ENCODE results near the gene TMEM140. TPM values are rescaled to one million over a fixed set of nuclear protein-coding genes. Genes with fewer than 3 reads are reported as not detected.
"Not testable (repeated sequence)": the region's sequence is repeated elsewhere in the genome, so short reads cannot be mapped to it uniquely, and the experiment has no call there.

Gene TMEM140
- total RNA-seq, 1 donor from 2014 or later, result 42.1 TPM

DNA sequence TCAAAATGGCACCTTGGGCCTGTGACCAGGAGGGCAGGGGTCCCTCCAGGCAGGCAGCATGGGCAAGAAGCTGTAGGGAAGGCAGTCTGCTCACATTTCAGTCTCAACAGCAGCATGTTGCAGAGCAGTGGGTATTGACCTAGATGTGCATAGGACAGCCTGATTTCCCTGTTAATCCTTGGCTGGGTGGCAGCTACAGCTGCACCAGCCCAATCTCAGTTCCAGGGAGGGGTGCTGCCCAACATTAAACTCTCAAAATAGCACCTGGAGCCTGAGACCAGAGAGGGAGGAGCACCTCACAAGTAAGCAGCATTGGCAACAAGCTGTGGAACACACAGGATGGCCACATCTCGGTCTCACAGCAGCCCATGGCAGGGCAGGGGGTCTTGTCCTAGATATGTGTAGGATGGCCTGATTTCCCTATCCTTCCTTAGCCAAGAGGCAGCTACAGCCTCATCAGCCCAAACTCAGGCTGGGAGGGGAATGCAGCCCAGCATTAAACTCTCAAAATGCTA is 10.3 kb downstream of the TMEM140 start:
- DNase-seq (ENCODE audit: extremely low read depth, low read depth, low spot score), result no peak

DNA sequence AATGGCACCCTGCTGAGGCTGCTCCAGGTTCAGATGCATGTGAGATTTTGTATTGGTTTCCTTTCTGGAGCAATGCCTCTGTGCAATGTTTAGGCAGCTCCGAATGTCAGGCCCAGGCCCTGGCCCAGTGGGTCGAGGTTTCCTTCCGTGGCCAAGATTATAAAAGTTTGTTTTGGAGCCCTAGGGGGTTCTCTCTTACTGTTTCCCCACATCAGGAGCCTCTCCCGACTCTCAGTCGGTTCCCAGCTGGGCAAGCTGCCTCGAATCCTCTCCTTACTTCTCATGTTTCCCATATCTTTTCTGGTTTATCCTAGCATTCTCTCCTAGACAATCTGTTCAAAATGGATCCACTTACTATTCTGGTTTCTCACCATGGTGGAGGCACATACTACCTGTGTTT is 11.0 kb downstream of the TMEM140 start:
- DNase-seq (ENCODE audit: extremely low read depth, low read depth, low spot score), result no peak

DNA sequence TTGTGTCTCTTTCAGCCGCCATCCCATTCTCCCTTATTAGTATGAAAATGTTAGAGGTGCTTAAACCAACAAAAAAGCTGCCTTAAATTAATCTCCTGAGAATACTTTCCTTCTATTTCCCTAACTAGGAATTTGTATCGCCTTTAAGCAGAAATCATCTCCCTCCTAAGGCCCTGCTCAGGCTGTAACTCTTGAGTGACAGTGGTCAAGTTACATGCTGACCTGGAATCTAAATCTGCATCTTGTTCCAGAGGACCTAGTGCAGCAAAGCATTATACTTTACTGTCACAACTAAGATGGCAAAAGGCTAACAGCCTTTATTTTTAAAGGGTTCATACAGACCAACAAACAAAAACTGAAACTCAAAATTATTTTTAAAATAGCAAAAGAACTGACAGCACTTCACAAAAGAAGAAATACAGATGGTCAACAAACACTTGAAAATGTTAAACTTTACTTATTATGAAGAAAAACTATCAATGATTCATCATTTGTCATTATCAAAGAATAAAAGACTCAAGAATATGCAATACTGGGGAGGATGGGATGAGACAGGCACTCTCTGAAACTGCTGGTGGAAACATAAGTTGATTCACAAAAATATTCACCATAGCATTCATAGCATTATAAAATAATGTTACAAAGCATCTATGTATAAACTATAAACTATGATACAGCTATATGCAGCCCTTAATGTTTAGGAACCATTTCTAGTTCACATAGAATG is 11.7 kb downstream of the TMEM140 start:
- no peak for DNase-seq (ENCODE audit: extremely low read depth, low read depth, low spot score)

DNA sequence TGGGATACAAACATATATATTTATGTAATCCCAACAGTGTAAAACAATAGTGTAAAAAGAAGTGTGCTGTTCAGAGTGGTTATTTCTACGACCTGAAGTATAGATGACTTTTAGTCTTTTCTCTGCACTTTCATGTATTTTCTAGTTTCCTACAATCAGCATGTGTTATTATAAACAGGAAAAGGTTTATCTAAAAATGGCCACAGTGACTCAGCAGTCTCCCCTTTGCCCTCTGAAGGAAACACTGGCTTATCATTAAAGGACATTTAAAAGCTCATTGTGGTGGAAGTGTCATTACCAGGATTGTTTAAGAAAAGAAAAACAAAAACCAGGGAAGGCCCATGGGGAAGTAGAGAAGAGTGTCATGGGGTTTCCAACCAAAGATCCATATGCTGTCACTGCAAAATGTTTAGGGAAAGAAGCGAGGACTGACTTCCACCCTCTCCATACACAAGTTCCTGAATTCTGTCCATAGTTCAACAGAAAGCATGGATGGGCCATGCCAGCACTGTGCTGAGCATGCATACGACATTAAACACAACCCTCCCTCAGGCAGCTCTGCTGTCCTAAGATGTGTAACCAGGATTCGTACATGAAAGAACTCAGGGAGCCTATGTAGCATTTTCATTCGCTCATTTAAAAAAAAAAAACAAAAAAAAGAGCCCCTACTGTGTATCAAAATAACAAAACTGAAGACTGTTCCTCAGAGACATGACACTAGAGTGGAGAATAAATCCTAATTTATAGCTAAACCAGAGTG is 12.4 kb downstream of the TMEM140 start:
- no peak for DNase-seq (ENCODE audit: extremely low read depth, low read depth, low spot score)

DNA sequence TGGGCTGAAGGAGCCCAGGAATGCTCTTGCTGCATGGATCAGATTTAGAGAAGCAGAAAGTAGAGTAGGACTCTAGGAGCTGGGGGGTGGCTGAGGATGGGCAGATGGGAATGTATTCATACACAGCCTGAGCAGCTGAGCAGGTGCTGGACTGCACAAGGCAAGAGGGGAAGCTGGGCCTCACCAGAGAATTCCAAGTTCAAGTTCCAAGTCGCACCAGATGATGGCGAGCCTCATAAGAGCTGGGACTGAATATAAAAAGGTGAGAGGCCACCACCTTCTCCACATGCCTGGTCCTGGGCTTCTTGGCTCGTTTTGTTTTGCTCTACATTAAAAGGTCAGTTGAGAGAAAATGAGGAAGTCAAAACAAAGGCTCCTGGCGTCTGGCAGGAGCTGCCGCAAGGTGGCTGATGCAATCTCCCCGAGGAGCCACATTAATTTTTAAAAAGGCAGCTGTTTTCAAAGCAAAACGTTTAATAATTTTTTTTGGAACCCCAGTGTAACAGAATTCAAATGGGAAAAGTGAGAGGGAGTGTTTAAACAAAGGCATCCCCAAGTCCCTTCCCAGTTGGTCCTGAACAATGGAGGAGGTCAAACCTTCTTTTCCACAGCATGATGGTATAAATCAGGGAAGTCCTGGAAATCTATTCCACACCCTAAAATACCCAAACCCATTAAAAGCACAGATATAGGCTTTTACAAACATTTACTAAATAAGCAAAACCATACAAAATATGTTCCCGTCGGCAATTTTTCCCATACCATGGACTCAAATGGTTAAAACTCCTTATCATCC is 13.2 kb downstream of the TMEM140 start:
- no peak for DNase-seq (ENCODE audit: extremely low read depth, low read depth, low spot score)

DNA sequence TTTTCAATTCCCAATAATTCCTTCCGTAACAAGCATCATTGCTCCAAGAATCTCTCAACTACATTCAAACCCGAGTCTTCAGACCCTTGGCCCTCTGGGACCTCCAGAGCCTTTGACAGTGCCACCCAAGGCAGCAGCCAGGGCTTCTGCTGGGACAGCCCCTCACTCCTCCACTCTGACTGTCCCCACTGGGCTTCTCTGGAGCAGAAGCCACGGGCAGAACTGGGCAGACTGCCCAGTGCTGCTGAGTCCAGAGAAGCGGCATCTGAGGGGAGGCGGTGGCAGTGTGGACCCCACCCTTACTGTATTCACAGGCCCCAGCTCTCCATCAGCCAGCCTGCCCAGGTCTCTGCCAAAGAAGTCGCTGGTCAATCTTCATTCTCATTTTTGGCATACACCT is 13.8 kb downstream of the TMEM140 start:
- no peak for DNase-seq (ENCODE audit: extremely low read depth, low read depth, low spot score)

DNA sequence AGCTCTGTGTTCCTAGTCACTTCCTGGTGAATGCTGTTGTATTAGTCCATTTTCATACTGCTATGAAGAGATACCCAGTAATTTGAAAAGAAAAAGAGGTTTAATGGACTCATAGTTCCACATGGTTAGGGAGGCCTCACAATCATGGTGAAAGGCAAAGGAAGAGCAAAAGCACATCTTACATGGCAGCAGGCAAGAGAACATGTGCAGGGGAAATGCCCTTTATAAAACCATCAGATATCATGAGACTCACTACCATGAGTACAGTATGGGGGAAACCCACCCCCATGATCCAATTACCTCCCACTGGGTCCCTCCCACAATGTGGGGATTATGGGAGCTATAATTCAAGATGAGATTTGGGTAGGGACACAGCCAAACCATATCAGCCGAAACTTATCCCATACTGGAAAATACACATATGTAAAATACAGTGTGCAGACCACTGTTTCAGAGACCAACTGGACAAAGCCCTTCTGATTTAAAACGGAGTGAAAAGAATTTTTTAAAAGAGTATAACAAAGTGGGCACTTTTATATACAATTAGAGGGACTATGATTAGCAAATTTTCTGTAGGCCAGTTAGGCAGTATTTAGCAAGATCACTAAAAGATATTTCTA is 14.6 kb downstream of the TMEM140 start:
- DNase-seq (ENCODE audit: extremely low read depth, low read depth, low spot score), result no peak

DNA sequence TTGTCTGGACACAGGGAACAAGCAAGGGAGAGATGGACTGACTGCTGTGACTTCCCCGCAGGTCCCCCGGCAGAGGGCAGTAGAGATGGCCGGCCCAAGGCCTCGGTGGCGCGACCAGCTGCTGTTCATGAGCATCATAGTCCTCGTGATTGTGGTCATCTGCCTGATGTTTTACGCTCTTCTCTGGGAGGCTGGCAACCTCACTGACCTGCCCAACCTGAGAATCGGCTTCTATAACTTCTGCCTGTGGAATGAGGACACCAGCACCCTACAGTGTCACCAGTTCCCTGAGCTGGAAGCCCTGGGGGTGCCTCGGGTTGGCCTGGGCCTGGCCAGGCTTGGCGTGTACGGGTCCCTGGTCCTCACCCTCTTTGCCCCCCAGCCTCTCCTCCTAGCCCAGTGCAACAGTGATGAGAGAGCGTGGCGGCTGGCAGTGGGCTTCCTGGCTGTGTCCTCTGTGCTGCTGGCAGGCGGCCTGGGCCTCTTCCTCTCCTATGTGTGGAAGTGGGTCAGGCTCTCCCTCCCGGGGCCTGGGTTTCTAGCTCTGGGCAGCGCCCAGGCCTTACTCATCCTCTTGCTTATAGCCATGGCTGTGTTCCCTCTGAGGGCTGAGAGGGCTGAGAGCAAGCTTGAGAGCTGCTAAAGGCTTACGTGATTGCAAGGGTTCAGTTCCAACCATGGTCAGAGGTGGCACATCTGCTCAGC is 16.6 kb downstream of the TMEM140 start:
- DNase-seq (ENCODE audit: extremely low read depth, low read depth, low spot score), result no peak

DNA sequence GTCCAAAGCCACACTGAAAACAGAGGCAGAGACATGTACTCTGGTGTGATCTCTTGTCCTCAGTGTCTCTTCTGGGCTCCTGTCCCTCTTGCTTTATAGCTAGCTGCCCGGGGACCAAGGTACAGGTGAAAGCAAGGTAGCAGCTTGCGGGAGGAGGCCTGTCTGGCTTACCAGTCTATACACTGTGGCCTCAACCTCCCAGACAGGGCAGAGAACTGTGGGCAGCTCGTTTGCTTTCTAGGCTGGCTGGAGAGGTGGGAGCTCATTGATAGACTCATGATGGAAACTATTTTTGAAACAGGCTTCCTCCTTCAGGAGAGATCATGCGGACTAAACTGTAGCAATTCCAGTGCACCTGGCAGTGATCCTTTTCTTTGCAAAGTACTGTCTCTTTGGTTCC is 18.0 kb downstream of the TMEM140 start:
- DNase-seq (ENCODE audit: extremely low read depth, low read depth, low spot score), result no peak

DNA sequence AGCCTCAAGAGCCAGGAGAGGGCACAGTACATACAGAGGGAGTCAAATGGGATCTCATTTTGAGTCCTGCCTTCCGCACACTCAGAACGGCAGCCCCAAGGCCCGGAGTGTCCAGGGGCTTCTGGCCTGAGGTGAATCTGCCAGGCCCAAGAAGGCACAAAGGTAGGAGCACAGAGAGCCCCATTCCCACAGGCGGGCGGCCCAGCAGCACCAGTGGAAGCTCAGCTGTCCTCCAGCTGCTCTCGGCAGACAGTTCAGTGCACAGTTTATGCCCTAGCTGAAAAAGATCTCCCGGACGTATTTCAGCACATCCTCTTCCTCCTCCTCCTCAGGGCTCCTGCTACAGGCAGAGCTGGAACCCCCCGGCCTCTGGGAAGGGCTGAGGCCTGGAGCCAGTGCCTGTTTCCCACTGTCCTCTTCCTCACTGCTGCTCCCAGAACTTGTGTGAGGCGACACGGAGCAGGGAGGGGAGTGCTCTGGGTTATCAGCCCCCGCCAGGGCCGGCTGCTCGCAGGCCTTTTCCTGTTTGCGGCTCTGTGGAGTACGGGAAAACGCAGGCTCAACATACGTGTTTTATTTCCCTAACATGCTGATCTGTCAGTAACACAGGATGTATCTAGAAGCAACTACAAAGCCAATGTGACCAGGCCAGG is 18.6 kb downstream of the TMEM140 start:
- no peak for DNase-seq (ENCODE audit: extremely low read depth, low read depth, low spot score)

DNA sequence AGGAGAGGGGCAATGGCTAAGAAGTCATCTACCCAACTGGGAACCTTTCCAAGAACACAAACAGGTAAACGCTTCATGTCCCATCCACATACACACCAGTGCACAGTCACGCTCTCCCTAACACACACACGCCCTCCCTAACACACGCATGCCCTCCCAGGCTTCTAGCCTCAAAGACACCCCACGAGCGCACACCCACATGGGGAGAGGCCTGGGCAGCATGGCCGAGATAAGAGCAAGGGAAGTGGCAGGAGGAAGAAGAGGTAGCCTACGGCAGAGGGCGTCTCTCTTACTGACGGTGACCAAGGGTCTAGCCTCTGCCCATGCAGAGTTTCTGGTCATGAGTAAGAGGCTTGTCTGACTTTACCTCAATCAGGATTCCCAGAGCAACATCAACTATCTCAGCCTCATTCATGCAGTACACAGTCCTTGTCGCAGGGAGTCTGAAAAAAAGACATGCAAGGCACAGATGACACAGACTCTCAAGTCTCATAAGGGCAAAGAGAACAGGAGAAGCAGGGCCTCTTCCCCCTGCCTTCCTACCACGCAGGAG is 19.6 kb downstream of the TMEM140 start:
- DNase-seq (ENCODE audit: extremely low read depth, low read depth, low spot score), result no peak

DNA sequence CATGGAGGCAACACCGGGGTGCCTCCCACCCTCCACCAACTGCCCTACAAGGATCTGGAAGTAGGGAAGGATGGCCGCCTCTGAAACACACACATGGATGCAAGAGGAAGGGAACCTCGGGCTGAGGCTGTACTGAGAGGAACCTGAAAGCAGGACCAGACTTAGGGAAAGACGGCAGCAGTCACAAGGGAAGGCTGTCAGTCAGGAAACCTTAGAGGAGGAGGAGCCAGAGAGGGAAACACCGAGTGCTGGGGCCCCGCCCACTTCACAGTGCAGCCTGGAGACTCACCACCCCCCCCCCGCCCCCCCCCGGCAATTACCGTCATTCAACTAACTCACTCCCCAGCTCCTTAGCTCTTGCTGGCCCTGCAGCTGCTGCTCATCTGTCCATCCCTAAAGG is 20.1 kb downstream of the TMEM140 start:
- no peak for DNase-seq (ENCODE audit: extremely low read depth, low read depth, low spot score)

DNA sequence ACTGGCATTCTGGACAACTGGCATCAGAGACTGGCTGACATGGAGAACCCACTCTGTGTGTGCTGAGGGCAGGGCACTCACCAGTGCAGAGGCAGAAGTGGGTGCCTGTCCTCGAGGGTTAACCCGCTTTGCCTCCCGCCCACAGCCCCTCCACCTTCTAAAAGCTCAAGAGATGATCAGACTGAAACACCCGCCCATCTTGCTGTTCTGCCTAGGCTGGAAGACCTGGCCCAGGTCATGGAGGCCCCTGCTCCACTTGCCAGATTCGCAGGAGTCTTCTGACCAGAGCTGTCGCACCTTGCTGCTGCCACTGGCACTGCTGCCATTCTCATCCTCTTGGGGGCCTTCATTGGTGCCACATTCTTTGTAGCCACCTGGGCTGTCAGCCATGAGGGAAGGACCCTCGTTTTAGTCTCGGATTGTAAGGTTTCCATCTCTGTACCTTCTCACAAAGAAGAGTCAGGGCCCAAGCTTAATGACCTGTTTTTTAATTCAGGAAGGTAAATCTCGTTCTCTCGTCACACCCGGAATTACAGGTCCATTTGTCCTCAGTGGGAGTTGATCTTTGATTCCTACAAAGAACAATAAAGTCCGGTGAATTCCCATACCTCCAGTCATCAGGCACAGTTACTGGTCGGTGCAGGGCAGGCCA is 20.7 kb downstream of the TMEM140 start:
- no peak for DNase-seq (ENCODE audit: extremely low read depth, low read depth, low spot score)

DNA sequence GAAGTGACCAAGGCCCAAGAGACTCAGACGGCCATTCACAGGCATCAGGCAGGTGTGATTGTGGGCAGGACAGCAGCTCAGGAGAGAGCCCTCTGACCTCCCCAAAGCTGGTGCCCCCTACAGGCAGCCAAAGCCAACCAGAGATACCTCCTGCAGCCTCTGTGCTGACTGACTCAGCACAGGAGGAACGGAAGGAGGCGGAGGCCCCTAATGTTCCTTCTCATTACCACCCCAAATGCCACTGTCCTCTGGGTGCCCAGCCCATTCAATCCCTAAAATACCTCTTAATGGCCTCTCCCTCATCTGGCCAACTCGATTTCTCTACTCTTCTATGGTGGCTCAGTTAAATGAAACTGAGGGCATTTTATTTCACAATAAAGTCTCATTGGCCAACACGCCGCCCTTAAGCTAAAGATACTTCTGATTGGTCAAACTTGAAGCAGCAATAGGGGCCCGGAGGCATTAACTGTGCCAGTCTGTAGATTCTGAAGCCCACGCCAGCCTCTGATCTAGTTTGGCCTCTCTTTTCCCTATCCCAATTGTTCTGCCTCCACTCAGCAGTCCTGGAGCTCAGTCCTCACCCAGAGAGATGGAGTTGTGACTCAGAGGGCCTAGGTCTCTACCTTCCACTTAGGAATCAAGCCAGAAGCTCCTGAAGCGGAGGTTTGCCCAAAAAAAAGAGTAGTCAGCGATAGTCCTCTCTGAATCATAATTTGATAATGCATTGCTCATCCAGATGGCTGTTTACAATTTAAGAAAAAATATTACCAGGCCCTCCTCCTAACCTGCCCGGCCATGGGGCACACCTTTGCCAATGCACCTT is 21.5 kb downstream of the TMEM140 start:
- DNase-seq (ENCODE audit: extremely low read depth, low read depth, low spot score), result no peak

DNA sequence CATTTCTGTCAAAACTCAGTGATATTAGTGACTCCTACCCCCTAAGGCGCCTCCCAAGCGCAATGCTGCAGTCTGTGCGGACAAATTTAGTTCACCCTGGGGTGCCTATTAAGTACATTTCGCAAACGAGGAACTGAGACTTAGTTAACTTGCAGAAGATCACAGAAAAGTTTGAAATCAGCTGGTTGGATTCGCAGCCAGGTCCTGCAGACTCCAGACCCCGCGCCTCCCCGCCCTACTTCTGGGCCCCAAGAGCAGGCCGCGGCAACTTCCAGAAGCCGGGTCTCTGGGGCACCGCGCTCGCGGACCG is 22.0 kb downstream of the TMEM140 start:
- DNase-seq (ENCODE audit: extremely low read depth, low read depth, low spot score), result no peak

DNA sequence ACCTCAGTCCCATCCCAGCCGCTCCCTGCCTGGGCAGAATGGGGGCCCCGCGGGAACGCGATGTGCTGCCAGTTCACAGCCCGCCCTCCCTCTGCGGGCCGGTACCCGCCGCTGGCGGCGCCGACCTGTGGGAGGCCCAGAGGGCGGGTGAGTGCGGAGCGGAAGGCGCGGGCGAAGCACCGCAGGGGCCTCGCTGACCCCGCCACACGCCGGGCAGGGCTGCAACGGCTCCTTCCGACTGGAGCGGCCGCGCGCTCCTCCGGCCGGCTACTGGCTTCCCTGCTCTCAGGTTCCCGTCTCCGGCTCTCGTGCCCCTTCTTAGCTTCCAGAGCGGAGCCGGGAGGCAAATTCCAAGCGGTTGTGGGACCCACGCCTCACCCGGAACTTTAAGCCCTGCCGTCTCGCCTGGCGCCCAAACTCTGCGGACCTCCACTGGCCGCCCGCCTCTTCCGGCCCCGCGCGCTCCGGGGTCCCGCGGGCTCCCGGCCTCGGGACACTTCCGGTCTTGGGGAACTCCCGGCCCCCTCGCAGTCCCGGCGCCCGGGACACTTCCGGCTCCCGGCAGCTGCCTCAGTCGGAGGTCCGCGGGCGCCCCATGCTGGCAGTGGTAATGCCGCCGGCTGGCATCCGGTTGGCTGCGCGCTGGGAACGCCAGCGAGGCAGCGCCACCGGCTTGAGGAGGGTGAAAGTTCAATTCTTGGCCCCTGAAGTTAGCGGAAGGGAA is 22.6 kb downstream of the TMEM140 start, which contains the start of gene CYREN:
Gene CYREN, minus strand, starts transcription at position 434 of the 724 bp plus-strand sequence. CDS start 1,785 bp downstream, outside the sequence.
- DNase-seq (ENCODE audit: extremely low read depth, low read depth, low spot score), result no peak

DNA sequence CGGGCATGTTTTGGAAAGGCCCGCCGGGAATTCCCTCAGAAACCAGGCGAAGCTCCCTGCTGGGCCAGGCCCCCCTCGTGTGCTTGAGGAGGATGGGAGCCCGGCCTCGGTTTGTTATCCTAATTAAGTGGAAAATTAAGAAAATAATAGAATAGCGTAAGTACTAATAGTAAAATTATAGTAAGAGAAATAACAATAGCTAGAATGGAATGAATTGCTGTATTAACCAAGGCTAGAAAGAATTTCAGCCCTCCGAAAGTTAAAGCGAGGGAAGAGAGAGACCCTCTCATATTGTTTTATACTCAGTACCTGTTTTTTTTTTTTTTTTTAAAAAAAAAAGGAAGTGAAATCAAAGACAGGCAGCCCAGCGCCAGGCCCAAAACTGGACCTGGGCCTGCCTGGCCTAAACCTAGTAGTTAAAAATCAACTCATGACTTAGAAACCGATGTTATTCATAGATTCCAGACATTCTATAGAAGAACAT is 23.2 kb downstream of the TMEM140 start:
- not testable (repeated sequence) for DNase-seq (ENCODE audit: extremely low read depth, low read depth, low spot score)
